ENCODE data around the gene RNPS1. TPM values are rescaled to one million over a fixed set of nuclear protein-coding genes. Genes with fewer than 3 reads are reported as not detected.

RNPS1 gene
- total and polyA plus RNA-seq, 2 experiments from 2014 or later = 315 to 384 TPM

DNA sequence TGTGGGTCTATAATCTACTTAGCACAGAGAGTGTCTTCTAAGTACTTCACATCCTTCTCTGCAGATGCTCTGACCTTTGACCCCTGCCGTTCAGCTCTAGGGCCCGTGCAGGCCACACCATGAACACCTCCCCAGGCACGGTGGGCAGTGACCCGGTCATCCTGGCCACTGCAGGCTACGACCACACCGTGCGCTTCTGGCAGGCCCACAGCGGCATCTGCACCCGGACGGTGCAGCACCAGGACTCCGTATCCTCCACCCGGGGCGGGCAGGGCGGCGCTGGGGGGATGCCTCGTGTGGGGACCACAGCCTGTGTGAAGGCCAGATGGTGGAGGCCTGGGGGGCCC is 62.0 kb downstream of the RNPS1 start:
- Histone ChIP-seq H3F3A (replicated peaks; ENCODE audit: low read depth) (peaks cover 4% of the 10 kb centered on the region; the same call in 1 of the 2 replicates), H3K36me3 (ENCODE audit: insufficient read depth) (no peaks in the 10 kb centered on the region), H4K20me1 (replicated peaks; ENCODE audit: insufficient read depth) (no peaks in the 10 kb centered on the region), H2AFZ (no peak overlapping the region; the same call in 1 of the 2 replicates), H3K79me2 (replicated peaks; ENCODE audit: insufficient read depth) (no peaks in the 10 kb centered on the region), H3K27ac (ENCODE audit: low read depth) (no peak overlapping the region), H3K4me3 (peak overlapping the region; percentile 95), H3K4me1 (ENCODE audit: insufficient read depth) (peaks cover 4% of the 10 kb centered on the region; the same call in 1 of the 2 replicates), H3K27me3 (ENCODE audit: insufficient read depth) (peaks cover 10% of the 10 kb centered on the region; the same call in 1 of the 2 replicates), H3K9me2 (ENCODE audit: insufficient read depth) (no peaks in the 10 kb centered on the region), H3K4me2 (peak overlapping the region; percentile 95)
- peak; percentile 28 for ATAC-seq
- Mint-ChIP-seq H3K27ac (no peak overlapping the region), H3K4me3 (peak overlapping the region; percentile 84), H3K36me3 (ENCODE audit: low read depth) (peaks cover 14% of the 10 kb centered on the region), H3K27me3 (ENCODE audit: insufficient read depth, low read depth, poor library complexity) (peaks cover 19% of the 10 kb centered on the region), H3K4me1 (peaks cover 13% of the 10 kb centered on the region), H3K9me3 (no peaks in the 10 kb centered on the region)
- DNase-seq (ENCODE audit: low spot score) = no peak
- TF ChIP-seq JUNB (IDR thresholded peaks at IDR 0.05; ENCODE audit: unreplicated experiment) (no peak), EZH2phosphoT487 (IDR thresholded peaks at IDR 0.05; ENCODE audit: unreplicated experiment) (no peak), STAT1 (IDR thresholded peaks at IDR 0.05; ENCODE audit: unreplicated experiment) (no peak), ZNF331 (CRISPR knock-in tag; IDR thresholded peaks at IDR 0.05; ENCODE audit: low read depth) (no peak), POLR2AphosphoS5 (IDR thresholded peaks at IDR 0.05; ENCODE audit: low read depth) (no peak), NANOG (IDR thresholded peaks at IDR 0.05; ENCODE audit: borderline replicate concordance) (no peak)

- Mint-ChIP-seq H3K27ac (peak within 1 kb of the TSS; percentile 8), H3K4me3 (peak within 1 kb of the TSS; percentile 84), H3K36me3 (ENCODE audit: low read depth) (peaks cover 14% of the 10 kb centered on the region), H3K27me3 (ENCODE audit: insufficient read depth, low read depth, poor library complexity) (peaks cover 20% of the 10 kb centered on the region), H3K9me3 (no peaks in the 10 kb centered on the region), H3K4me1 (peaks cover 13% of the 10 kb centered on the region)
- H3K4me2 ChIP-seq = peak within 1 kb of the TSS; percentile 95
- peak within 1 kb of the TSS; percentile 95 for H3K4me3 ChIP-seq
- H3K27ac ChIP-seq (ENCODE audit: low read depth) = 0 out of 2 replicates have a peak within 1 kb of the TSS, but pooled peaks have one; percentile 63
- peaks cover 16% of the 10 kb centered on the region for H3K27me3 ChIP-seq (ENCODE audit: insufficient read depth)
- peaks cover 4% of the 10 kb centered on the region; the same call in 1 of the 2 replicates for H3K4me1 ChIP-seq (ENCODE audit: insufficient read depth)
- ATAC-seq = peak; percentile 64
- H2AFZ ChIP-seq = peak within 1 kb of the TSS; percentile 100
- peaks cover 3% of the 10 kb centered on the region; the same call in 1 of the 2 replicates for H3F3A ChIP-seq (replicated peaks; ENCODE audit: low read depth)
- H4K20me1 ChIP-seq (replicated peaks; ENCODE audit: insufficient read depth) = no peaks in the 10 kb centered on the region
- no peaks in the 10 kb centered on the region for H3K9me2 ChIP-seq (ENCODE audit: insufficient read depth)
- no peaks in the 10 kb centered on the region for H3K36me3 ChIP-seq (ENCODE audit: insufficient read depth)
- no peaks in the 10 kb centered on the region for H3K79me2 ChIP-seq (replicated peaks; ENCODE audit: insufficient read depth)
- peak; percentile 89 for DNase-seq (ENCODE audit: low spot score)
- TF ChIP-seq JUNB (IDR thresholded peaks at IDR 0.05; ENCODE audit: unreplicated experiment) = no peak
- no peak for TF ChIP-seq EZH2 (IDR thresholded peaks at IDR 0.05; ENCODE audit: low read depth, unreplicated experiment)
- peak; percentile 81 for TF ChIP-seq POLR2AphosphoS5 (IDR thresholded peaks at IDR 0.05; ENCODE audit: low read depth)
Observed at GRCh38 chr16:2205104-2205966, 62.6 kb downstream of the RNPS1 start, which contains the start of gene MLST8. Gene MLST8 (plus strand): TSS chr16:2205454. CDS start chr16:2206086, 632 bp downstream.

- Mint-ChIP-seq H3K27ac (peak overlapping the region; percentile 8), H3K4me1 (peaks cover 13% of the 10 kb centered on the region), H3K9me3 (no peaks in the 10 kb centered on the region), H3K36me3 (ENCODE audit: low read depth) (peaks cover 14% of the 10 kb centered on the region), H3K4me3 (peak overlapping the region; percentile 84), H3K27me3 (ENCODE audit: insufficient read depth, low read depth, poor library complexity) (peaks cover 25% of the 10 kb centered on the region)
- DNase-seq (ENCODE audit: low spot score) (no peak), ATAC-seq (peak; percentile 16)
- Histone ChIP-seq H3K27me3 (ENCODE audit: insufficient read depth) (peaks cover 18% of the 10 kb centered on the region), H3F3A (replicated peaks; ENCODE audit: low read depth) (peaks cover 3% of the 10 kb centered on the region; the same call in 1 of the 2 replicates), H3K4me1 (ENCODE audit: insufficient read depth) (peaks cover 4% of the 10 kb centered on the region; the same call in 1 of the 2 replicates), H3K4me3 (peak overlapping the region; percentile 95), H2AFZ (peak overlapping the region; percentile 100), H3K9me2 (ENCODE audit: insufficient read depth) (no peaks in the 10 kb centered on the region), H3K36me3 (ENCODE audit: insufficient read depth) (no peaks in the 10 kb centered on the region), H4K20me1 (replicated peaks; ENCODE audit: insufficient read depth) (no peaks in the 10 kb centered on the region), H3K79me2 (replicated peaks; ENCODE audit: insufficient read depth) (no peaks in the 10 kb centered on the region), H3K4me2 (peak overlapping the region; percentile 95), H3K27ac (ENCODE audit: low read depth) (no peak overlapping the region)
- TF ChIP-seq ETS1 (IDR thresholded peaks at IDR 0.05) = no peak
Observed at GRCh38 chr16:2204416-2205103, 63.4 kb downstream of the RNPS1 start.

Data from GM23338 (cell line).